Activated gamma-delta T cell treated with anti-CD3 and anti-CD28 coated beads, Interleukin-2, amount 50 U/mL, for 16 hours (primary cell): ENCODE data around the gene SIPA1L3.
"Not testable (repeated sequence)": the region's sequence is repeated elsewhere in the genome, so short reads cannot be mapped to it uniquely, and the experiment has no call there.

Experiments
- DNase-seq: peaks from one replicate; pipeline ENCODE4 v3.0.0-alpha.2; 2020; ENCODE audit warnings: low read depth

Gene SIPA1L3

DNA sequence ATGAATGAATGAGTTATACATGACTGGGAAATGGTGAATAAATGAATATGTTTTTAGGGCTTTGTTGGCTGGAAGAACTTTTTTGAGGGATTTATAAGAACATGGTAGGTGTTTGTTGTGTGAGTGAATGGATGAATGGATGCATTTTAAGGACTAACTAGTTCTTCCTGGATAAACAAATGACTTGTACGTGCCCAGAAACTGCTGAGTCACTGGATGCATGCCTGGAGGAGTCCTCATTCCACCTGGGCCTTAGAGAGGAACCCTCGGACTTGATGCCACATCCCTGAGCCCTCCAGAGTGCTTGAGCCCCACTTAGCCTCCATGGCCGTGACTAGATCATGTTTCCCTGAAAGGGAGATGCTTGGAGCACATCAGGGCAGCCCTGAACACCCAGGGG lies 163.6 kb downstream of the SIPA1L3 start:
- no peak for DNase-seq

DNA sequence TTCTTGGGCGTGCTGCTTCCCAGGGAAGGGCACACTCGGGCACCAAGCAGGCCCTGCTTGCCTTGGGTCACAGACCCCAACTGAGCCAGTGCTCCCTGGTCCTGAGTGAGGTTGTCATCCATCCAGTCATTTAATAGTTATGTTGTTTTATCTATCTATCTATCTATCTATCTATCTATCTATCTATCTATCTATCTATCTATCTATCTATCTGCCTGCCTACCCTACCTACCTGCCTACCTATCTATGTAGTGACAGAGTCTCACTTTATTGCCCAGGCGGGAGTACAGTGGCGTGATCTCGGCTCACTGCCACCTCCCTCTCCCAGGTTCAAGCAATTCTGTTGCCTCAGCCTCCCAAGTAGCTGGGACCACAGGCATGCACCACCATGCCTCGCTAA lies 164.0 kb downstream of the SIPA1L3 start:
- DNase-seq: not testable (repeated sequence)

DNA sequence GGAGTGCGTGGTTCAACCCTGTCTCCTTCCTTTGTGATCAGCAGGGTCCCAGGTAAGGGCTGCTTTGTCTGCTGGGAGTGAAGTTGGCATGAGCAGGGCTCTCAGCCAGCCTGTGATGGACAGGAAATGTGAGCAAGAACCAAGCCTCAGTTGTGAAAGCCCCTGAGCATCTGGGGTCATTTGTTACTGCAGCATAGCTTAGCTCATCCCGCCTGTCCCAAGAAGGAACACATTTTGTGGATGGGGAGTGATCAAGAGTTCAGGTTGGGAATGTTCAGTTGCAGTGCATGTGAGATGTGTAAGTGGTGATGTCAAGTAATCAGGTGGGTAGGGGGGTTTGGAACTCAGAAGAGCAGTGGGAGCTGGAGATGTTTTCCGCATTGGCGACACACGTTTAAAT lies 164.6 kb downstream of the SIPA1L3 start:
- DNase-seq: no peak

DNA sequence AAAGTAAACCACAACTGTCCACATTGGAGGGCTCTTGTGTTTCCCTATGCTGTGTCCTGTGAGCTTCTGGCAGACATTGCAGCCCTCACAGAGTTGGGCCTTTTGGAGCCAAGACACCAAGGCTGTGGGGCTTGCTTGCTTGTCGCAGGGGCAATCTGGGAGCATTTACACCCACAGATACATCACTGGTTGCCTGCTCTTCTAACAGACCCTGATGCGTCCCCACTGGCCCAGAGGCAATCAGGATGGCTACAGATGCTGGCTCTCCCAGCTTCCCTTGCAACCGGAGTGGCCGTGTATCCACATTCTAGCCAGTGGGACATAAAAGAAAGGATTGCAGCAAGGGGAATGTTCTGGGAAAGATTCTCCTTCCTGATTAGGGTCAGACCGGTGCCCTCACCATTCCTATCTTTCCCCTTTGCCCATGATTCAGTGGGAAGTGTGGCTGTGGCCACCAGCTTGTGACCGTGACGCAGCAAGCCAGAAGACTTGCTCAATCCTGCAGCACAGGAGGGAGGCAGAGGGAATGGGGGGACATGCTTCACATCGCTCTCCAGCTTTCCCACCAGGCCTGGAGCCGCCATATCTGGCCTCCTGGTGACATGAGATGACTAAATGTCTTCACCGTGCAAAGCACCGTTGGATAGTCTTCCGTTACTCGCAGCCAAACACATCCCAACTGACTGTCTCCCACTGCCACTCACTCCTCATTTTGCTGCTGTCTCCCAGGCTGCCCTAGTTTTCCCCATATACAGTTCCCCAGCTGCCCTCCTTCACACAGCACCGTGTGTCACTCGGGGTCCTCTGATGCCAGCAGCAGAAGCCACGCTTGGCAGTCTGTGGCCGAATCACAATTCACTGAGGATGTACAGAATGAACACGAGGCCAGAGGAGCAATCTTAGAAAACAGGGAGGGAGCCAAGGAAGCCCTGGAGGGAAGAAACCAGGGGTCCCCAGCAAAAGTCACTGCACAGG lies 166.1 kb downstream of the SIPA1L3 start:
- DNase-seq: no peak

DNA sequence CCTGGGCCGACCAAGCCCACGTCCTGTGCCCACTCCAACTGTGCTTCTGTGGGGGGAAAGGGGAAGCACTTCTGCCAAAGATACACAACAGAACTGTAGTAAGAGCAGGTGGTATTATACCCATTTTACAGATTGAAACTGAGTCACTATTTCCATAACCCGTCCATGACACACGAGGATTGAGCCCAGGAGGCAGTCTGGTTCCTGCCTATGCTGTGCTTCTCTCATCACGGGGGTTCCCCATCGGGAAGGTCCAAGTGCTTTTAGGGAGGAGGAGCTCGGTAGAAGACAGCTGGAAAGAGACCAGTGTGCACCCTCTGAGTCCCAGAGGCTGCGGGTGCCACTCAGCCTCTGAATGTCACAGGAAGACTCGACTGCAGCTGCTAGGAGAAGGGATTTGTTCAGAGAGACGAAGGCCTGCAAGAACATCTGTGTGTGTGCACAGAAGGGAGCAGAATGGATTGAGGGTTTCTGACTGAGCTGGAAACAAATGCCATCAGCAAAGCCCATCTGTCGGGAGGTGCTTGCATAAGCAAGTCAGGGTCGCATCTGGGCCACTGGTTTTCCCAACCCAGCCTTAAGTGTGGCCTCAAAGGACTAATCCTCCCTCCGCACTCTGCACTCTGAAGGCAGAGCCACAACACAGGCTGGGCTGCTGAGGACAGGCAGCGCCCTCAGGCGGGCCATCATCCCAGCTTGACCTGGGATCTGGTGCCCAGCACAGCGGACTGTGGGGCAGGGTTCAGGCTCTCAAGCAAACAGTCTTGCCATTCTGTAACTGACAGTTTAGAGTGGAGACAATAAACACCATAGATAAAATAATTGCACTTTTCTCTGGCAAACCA lies 167.1 kb downstream of the SIPA1L3 start:
- DNase-seq: no peak

DNA sequence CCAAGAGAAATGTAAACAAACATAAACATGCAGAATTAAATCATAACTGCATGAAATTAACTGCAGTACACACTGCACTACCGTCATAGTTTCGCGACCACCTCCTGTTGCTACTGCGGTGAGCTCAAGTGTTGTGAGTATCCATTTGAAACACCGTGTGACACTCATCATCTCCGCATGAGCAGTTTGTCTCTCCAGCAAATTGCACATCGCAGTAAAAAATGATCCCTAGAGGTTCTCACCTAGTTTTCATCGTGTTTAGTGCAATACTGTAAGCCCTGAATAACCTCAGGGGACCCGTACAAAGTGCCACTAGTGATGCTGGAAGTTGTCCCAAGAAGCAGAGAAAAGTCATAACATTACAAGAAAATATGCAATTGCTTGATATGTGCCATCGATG lies 169.3 kb downstream of the SIPA1L3 start:
- no peak for DNase-seq

DNA sequence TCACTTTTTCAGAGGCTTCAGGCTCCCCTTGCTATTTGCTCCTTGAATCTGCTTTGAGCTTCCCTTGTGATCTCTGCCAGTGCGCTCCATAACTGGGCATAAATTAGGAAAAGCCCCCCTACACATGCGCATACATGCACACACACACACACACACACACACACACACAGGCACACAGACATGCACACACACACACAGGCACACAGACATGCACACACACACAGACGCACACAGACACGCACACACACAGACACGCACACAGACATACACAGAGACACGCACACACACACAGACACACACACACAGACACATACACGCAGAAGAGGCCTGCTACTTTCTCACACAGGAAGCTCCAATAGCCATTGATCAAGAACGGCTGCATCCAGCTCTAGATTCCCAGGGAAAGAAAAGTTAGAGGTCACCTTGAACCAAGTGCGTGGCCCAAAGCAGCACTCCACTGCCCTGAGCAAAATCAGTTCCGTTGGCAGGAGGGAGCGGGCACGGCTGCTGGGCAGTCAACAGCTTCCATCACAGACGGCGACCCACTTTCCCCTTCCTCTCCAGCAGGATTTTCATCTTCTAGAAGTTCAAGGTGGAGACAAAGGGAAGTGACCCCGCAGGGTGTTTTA lies 171.4 kb downstream of the SIPA1L3 start:
- DNase-seq: no peak

DNA sequence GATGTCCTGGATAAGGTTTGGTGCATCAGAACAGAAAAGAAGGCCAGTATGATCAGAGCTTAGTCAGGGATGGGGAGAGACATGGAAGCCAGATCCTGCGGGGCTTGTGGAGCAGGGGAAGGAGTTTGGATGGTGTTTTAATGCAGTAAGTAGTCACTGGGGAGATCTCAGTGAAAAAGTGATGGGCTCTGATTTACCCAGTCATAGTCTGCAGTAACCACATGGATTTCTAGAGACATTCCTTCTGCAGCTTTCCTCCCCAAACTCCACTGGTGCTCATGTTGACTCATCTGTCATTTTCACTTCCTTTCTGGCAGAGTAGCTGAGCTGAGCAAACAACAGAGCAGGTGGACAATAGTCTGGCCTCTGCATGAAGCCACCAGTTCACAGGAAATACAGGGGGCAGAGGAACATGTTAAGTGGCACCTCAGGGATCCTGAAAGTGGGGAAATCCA lies 172.9 kb downstream of the SIPA1L3 start:
- DNase-seq: no peak

DNA sequence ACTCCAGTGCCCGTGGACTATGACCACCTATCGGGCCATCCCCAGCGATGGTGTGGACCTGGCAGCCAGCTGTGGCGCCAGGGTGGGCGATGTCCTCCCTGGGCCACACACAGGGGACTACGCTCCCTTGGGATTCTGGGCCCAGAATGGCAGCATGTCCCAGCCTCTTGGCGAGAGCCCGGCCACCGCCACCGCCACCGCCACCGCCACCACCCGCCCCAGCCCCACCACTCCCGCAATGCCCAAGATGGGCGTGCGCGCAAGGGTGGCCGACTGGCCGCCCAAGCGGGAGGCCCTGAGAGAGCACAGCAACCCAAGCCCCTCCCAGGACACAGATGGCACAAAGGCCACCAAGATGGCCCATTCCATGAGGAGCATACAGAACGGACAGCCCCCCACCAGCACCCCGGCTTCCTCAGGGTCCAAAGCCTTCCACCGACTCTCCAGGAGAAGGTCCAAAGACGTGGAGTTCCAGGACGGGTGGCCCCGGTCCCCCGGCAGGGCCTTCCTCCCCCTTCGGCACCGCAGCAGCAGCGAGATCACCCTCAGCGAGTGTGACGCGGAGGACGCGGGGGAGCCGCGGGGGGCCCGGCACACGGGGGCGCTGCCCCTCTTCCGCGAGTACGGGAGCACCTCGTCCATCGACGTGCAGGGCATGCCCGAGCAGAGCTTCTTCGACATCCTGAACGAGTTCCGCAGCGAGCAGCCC lies 174.7 kb downstream of the SIPA1L3 start:
- no peak for DNase-seq

DNA sequence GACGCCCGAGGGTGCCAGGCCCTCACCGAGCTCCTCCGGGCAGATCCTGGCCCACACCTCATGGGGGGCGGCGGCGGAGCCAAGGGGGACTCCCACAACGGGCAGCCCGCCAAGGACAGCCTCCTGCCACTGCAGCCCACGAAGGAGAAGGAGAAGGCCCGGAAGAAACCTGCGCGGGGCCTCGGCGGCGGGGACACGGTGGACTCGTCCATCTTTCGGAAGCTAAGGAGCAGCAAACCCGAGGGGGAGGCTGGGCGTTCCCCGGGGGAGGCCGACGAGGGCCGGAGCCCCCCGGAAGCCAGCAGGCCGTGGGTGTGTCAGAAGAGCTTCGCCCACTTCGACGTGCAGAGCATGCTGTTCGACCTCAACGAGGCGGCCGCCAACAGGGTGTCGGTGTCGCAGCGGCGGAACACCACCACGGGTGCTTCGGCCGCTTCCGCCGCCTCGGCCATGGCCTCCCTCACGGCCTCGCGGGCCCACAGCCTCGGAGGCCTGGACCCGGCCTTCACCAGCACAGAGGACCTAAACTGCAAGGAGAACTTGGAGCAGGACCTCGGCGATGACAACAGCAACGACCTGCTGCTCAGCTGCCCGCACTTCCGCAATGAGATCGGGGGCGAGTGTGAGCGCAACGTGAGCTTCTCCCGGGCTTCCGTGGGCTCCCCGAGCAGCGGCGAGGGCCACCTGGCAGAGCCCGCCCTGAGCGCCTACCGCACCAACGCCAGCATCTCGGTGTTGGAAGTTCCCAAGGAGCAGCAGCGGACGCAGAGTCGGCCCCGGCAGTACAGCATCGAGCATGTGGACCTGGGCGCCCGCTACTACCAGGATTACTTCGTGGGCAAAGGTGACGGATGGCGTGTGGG lies 175.5 kb downstream of the SIPA1L3 start:
- DNase-seq: no peak

DNA sequence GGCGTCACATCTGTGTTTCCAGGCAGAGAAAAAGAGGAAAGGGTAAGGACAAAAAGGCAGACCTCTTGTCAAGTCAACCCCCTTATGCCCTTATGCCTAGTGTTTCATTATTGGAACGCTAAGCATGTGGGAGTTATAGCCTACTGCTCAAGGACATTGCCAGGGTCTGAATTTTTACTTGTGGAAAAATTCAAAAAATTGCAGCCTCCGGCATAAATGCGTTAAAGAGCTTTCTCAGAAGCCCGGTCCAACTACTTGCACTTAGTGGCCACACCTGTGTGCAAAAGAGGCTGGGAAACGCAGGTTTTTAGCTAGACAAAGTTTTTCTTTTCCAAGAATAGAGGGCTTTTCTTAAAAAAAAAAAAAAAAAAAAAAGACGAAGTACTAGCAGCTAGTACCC lies 177.2 kb downstream of the SIPA1L3 start:
- DNase-seq: no peak

DNA sequence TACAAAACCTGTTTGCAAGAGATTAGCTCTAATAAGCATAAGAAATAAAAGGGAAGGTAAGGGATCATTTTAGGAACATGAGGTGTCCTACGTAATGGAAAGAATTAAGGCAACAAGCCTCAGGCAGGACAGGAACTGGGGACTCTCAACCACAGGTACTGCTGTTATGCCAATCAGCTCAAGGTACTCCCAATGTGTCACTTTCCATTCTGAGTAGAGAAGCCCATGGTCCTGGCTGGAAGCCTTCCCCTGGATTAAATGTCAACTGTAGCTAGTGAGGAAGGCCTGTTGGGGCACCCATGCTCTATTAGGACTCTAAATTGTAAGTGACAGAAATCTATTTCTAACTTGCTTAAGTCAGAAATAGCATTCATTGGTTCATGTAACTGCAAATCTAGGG lies 182.4 kb downstream of the SIPA1L3 start:
- DNase-seq: no peak

DNA sequence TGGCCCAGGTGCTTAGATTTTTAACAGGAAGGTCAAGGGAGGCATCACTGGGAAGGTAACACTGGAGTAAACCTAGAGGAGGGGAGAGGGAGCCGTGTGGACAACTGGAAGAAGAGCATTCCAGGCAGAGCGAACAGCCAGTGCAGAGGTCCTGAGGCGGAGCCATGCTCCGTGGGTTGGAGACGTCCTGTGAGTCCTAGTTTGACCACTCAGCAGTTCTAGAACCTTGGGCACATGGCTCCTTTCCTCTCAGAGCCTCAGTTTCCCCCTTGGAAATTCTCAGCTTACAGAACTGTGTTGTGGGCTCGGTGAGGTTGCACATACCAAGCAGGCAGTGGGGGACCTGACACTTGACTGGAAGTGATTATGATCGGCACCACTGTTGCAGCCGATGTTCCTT lies 186.1 kb downstream of the SIPA1L3 start:
- DNase-seq: no peak

DNA sequence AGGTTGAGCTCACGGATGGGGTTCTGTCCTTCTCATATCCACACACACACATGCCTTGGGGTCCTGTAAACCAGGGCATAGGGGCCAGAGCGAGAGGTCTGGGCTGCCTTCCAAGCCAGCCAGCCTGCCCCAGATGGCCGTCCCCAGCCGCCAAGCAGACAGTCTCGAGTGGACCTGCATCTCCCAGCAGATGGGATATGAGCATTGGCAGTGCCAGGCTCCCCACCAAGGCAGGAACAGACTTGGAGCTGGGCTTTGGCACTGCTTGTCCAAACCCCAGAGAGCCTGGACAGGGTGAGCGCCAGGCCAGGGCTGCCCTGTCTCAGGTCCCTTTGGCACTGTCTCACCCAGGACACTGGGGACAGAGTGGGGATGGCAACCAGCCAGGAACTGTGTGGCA lies 186.6 kb downstream of the SIPA1L3 start:
- no peak for DNase-seq

DNA sequence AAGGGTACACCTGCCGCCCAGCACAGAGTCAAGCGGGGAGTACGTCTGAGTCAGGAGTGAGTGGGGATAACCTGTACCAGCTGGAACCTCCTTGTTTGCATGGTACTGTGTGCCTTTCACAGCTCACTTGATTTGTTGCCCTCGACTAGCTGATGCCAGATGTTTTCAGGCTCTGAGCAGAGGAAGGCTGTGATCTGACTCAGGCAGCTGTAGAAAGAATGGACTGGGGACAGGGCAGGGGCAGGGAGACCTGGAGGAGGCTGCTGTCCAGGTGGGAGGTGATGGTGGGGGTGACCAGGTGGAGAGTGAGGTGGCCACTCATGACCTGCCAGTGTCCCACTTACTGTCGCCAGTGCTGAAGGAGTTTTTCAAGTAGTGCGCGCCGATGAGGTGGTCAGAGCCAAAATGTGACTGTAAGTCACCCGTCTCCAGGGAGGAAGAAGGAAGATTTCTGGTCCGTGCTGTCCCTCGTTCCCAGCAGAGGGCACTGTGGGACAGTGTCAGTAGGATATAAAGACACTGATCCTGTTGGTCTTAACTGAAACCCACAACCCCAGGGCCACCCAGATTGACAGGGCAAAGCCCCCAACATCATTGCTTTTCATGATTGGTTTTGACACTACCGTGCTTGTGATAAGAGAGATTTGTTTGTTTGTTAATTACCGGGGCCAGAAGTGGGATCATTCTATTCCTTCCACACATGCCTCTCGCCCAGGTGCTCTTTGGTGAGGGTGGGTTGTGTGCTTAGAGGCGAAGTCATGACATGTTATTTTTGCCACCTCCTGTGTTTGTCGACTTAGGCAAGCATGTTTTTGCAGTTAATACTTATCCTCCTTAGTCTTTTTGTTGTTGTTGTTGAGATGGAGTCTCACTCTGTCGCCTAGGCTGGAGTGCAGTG lies 188.7 kb downstream of the SIPA1L3 start:
- DNase-seq: peak; percentile 14

DNA sequence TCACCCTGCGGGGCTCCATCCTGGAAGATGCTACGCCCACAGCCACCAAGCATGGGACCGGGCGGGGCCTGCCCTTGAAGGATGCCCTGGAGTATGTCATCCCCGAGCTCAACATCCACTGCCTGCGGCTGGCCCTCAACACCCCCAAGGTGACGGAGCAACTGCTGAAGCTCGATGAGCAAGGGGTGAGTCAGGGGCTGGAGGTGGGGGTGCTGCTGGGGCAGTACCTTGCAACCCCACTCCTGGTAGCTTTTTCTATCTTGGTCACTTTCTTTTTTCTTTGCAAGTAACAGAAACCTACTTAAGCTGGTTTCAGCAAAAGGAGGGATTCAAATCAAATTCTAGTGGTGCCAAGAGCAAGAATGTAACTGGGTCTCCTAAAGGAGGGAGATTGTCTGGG lies 193.0 kb downstream of the SIPA1L3 start:
- no peak for DNase-seq

DNA sequence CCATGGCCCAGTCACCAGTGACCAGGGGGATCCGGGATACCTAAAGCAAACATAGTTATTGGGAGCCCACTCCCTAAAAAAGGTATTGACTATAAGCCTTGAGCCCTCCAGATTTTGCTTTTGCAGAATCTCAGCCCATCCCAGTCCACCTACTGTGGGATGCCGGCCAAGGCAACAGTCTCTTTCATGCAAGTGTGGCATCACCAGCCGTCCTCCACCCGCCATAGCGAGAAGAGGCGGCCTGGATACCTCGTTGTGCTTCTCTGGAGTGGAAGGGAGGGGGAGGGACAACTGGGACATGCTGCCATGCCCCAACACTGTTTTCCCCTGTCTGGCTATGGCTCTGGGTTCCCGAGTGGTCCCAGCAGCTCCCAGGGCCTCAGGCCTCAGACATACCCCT lies 193.6 kb downstream of the SIPA1L3 start:
- no peak for DNase-seq

DNA sequence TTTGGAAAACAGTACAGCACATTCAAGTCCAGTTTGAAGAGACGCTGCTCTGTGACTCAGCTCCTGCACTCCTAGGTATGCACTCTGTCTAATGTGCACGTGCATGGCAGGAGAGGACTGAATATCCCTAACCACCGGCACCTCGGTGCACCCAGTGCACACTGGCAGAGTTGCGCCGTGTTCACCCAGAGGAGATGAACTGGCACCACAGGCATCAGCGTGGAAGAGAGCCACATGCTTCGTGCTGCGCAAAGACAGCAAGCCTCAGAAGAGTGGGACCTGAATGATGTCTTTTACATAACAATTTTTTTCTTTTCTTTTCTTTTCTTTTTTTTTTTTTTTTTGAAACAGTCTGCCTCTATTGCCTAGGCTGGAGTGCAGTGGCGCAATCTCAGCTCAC lies 194.7 kb downstream of the SIPA1L3 start:
- no peak for DNase-seq

DNA sequence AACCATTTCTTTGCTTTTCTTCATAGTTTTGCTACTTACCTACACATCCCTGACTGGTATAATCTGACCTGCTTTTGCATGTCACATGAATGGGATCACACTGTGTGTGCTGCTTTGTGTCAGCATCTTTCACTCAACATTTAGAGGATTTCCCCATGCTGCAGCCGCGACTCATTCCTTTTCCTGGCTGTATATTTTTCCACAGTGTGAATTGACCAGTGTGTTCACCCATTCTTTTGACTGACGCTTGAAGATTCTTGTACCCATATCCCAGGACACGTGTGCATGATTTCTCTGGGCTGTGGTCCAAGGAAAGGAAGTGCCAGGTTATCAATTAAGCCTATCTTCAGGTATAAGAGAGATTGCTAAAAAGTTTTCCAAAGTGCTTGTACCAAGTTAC lies 198.6 kb downstream of the SIPA1L3 start:
- no peak for DNase-seq

DNA sequence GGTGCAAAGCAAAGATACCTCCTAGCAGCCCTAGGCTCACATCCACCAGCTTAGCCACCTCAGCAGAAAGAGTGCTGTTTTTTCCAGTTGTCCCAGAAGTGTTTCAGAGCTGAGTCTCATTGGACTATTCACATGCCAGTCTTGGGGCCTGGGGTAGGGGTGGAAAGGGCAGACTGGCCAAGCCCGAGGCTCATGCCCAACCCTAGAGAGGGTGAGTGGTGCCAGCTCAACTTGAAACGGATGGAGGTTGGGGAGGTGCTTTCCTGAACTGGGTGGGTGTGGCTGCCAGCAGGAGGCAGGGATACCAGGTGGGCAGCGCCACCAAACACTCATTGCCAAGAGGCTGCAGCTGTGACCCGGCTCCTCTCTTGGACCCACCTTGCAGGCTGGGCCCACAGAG lies 200.1 kb downstream of the SIPA1L3 start:
- no peak for DNase-seq
